Trophoblast cell (in vitro differentiated cells and primary cell): ENCODE results near the gene FCGR2B.
"Not testable (repeated sequence)": the region's sequence is repeated elsewhere in the genome, so short reads cannot be mapped to it uniquely, and the experiment has no call there.

ENCODE experiments used
- DNase-seq, 2 donors: peaks; one replicate each; pipeline ENCODE4 v3.0.0-alpha.2; 2016
- H2AFZ ChIP-seq: 2 replicates; pipeline ENCODE4 v1.6.1; 2013; ENCODE audit warnings: low read length, moderate library complexity, mild to moderate bottlenecking; ENCODE audit not compliant: insufficient read depth, poor library complexity
- H2AK5ac ChIP-seq: 2 replicates; pipeline ENCODE4 v1.6.1; 2013; ENCODE audit warnings: mild to moderate bottlenecking, low read length
- H2BK120ac ChIP-seq: 2 replicates; pipeline ENCODE4 v1.6.1; 2013; ENCODE audit warnings: low read length, mild to moderate bottlenecking, moderate library complexity; ENCODE audit not compliant: insufficient read depth, poor library complexity
- H2BK12ac ChIP-seq: 2 replicates; pipeline ENCODE4 v1.6.1; 2013; ENCODE audit warnings: mild to moderate bottlenecking, low read length, moderate library complexity
- H2BK5ac ChIP-seq: 2 replicates; pipeline ENCODE4 v1.6.1; 2013; ENCODE audit warnings: low read length, low read depth, moderate library complexity, mild to moderate bottlenecking; ENCODE audit not compliant: poor library complexity
- H3K14ac ChIP-seq: 2 replicates; pipeline ENCODE4 v1.6.1; 2013; ENCODE audit warnings: mild to moderate bottlenecking, low read length
- H3K18ac ChIP-seq: 2 replicates; pipeline ENCODE4 v1.6.1; 2013; ENCODE audit warnings: mild to moderate bottlenecking, low read length
- H3K23ac ChIP-seq: 2 replicates; pipeline ENCODE4 v1.6.1; 2013; ENCODE audit warnings: low read length
- H3K27ac ChIP-seq: 2 replicates; pipeline ENCODE4 v1.5.1; 2013; ENCODE audit warnings: low read depth, mild to moderate bottlenecking, inconsistent platforms, low read length, moderate library complexity
- H3K27me3 ChIP-seq: 2 replicates; pipeline ENCODE4 v1.6.1; 2013; ENCODE audit warnings: inconsistent platforms, mild to moderate bottlenecking, low read length, moderate library complexity; ENCODE audit not compliant: insufficient read depth
- H3K36me3 ChIP-seq, 2 experiments: 1 replicate in 1 of 2; 2 replicates in 1 of 2; pipeline ENCODE4 v1.6.1; 2013; ENCODE audit warnings: low read length in 2 of 2, mild to moderate bottlenecking in 2 of 2, moderate library complexity in 1 of 2; ENCODE audit not compliant: insufficient read depth in 2 of 2, control insufficient read depth in 1 of 2
- H3K4ac ChIP-seq: 2 replicates; pipeline ENCODE4 v1.6.1; 2013; ENCODE audit warnings: low read depth, mild to moderate bottlenecking, low read length, moderate library complexity
- H3K4me1 ChIP-seq, 2 experiments: 1 replicate in 1 of 2; 2 replicates in 1 of 2; pipeline ENCODE4 v1.6.1; 2013; ENCODE audit warnings: low read length in 2 of 2, mild to moderate bottlenecking in 2 of 2, moderate library complexity in 1 of 2; ENCODE audit not compliant: insufficient read depth in 2 of 2, control insufficient read depth in 1 of 2
- H3K4me2 ChIP-seq: 2 replicates; pipeline ENCODE4 v1.6.1; 2013; ENCODE audit warnings: inconsistent platforms, mild to moderate bottlenecking, low read length, moderate library complexity
- H3K4me3 ChIP-seq: 2 replicates; pipeline ENCODE4 v1.5.1; 2013; ENCODE audit warnings: mild to moderate bottlenecking, low read depth, low read length, inconsistent platforms
- H3K79me1 ChIP-seq: one replicate; pipeline ENCODE4 v1.6.1; 2013; ENCODE audit warnings: low read length
- H3K79me2 ChIP-seq: 2 replicates; pipeline ENCODE4 v1.6.1; 2013; ENCODE audit warnings: low read length, mild to moderate bottlenecking; ENCODE audit not compliant: control insufficient read depth, insufficient read depth, poor library complexity
- H3K9ac ChIP-seq: 2 replicates; pipeline ENCODE4 v1.6.1; 2013; ENCODE audit warnings: mild to moderate bottlenecking, low read length
- H3K9me3 ChIP-seq: 2 replicates; pipeline ENCODE4 v1.6.1; 2013; ENCODE audit warnings: low read depth, mild to moderate bottlenecking, control low read depth, inconsistent platforms, low read length; ENCODE audit not compliant: insufficient read depth
- H4K12ac ChIP-seq: 2 replicates; pipeline ENCODE4 v1.6.1; 2013; ENCODE audit warnings: low read depth, mild to moderate bottlenecking, low read length, moderate library complexity
- H4K8ac ChIP-seq: 2 replicates; pipeline ENCODE4 v1.6.1; 2013; ENCODE audit warnings: low read depth, mild to moderate bottlenecking, low read length, moderate library complexity
- H4K91ac ChIP-seq: one replicate; pipeline ENCODE4 v1.6.1; 2013; ENCODE audit warnings: low read depth, mild to moderate bottlenecking, low read length, moderate library complexity
- WGBS: extraction: QIAGEN DNeasy Blood & Tissue Kit; methylation state at CpG from one replicate; pipeline ENCODE4 v1.1.7; 2013; ENCODE audit warnings: missing lambda C conversion rate; ENCODE audit not compliant: insufficient read length, insufficient coverage; ENCODE audit errors: extremely low coverage; 5-methylcytosine and 5-hydroxymethylcytosine counted together

Gene FCGR2B

DNA sequence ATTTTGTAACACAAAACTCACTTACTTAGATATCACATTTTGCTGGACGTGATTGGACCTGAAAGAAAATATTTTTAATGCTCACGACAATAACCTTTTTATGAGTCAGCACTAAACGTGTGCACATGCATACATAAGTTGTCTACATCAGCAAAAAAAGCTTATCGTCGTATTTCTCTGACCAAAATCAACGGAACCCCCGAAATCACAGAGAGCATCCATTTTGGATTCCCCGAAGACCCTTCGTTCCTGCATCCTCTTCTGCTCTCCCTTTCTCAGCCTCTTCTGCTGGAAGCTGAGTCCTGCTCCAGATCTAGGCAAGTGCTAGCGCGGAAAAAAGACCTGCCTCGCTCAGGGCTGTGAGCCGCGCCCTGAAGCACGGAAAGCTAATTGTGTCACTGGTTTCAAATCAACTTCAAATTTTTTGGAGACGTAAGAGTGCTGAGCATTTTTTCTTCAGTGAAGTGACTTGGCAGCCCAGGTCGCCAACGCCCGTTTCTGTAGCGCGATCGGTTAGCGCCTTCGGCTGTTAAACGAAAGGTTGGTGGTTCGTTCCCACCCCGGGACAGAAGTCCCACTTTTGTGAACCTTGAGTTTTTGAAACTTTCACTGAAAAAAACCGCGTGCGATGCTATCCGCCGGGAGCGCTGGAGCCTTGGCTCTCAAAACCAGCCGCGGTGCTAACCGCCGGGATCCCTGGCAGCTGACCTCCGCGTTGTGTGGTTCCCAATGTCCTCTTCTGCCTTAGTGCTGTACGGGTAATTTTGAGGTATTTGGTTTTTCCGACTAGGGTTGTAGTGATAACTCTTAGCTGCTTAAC is 41.6 kb upstream of the FCGR2B start:
- not testable (repeated sequence) for H3K4ac ChIP-seq, H3K27ac ChIP-seq, H3K27me3 ChIP-seq, H3K79me2 ChIP-seq, H4K91ac ChIP-seq, H3K23ac ChIP-seq, H2AK5ac ChIP-seq, H3K4me1 ChIP-seq, H3K9ac ChIP-seq, H3K4me3 ChIP-seq, H3K36me3 ChIP-seq, H3K18ac ChIP-seq, H3K9me3 ChIP-seq, H2BK12ac ChIP-seq, H3K14ac ChIP-seq, H2BK120ac ChIP-seq, H4K12ac ChIP-seq, H3K79me1 ChIP-seq, H4K8ac ChIP-seq, H2BK5ac ChIP-seq
- Histone ChIP-seq H2AFZ (peak overlapping the region; percentile 39), H3K4me2 (peak overlapping the region; percentile 46)
- no CpG with 5 or more reads among the region's 41 CpGs for WGBS
- peak; percentile 21 to 42 for DNase-seq

- H3K14ac ChIP-seq, H3K79me1 ChIP-seq, H3K23ac ChIP-seq, H3K4me3 ChIP-seq, H2BK5ac ChIP-seq, H3K4me1 ChIP-seq, H3K9me3 ChIP-seq, H3K4ac ChIP-seq, H3K36me3 ChIP-seq, DNase-seq, H4K12ac ChIP-seq, H3K4me2 ChIP-seq, H3K79me2 ChIP-seq, H4K91ac ChIP-seq, H3K27ac ChIP-seq, H2BK120ac ChIP-seq, H2BK12ac ChIP-seq, H3K9ac ChIP-seq, H4K8ac ChIP-seq, H2AK5ac ChIP-seq, H2AFZ ChIP-seq, H3K27me3 ChIP-seq, H3K18ac ChIP-seq: not testable (repeated sequence)
- WGBS, result no CpG with 5 or more reads among the region's 8 CpGs
These were observed 40.9 kb upstream of the FCGR2B start for GRCh38 chr1:161622054-161622453.

GRCh38 chr1:161623401-161624051 is 39.4 kb upstream of the FCGR2B start:
- not testable (repeated sequence) for H3K4me3 ChIP-seq, H3K4me2 ChIP-seq, H3K9ac ChIP-seq, H3K4ac ChIP-seq, H3K79me1 ChIP-seq, H2AK5ac ChIP-seq, H3K14ac ChIP-seq, H2BK120ac ChIP-seq, H3K9me3 ChIP-seq, H3K23ac ChIP-seq, H3K4me1 ChIP-seq, H3K79me2 ChIP-seq, H2AFZ ChIP-seq, H2BK5ac ChIP-seq, H2BK12ac ChIP-seq, H4K8ac ChIP-seq, H3K18ac ChIP-seq, H4K12ac ChIP-seq, H4K91ac ChIP-seq, H3K27ac ChIP-seq, H3K36me3 ChIP-seq, H3K27me3 ChIP-seq, DNase-seq
- whole genome bisulfite sequencing, result no CpG with 5 or more reads among the region's 6 CpGs

DNA sequence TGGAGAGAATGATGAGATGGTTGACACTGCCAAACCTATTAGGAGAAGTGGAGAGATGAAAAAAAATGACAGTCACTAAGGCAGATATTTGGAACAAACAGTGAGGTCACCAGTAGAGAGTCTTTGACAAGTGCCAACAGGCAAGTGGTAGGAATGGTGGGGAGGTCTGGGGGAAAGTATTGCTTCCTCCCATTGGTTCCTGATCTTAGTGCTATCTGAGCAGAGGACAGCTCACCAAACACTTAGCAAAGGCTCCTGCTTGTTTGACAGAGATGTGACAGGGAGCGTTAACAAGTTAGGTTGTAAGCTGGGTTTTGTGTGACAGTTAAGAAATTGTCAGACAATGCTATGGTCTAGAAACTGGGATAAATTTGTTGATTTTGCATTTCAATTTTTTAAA is 38.3 kb upstream of the FCGR2B start:
- H3K9ac ChIP-seq, H2AFZ ChIP-seq, H4K12ac ChIP-seq, H3K36me3 ChIP-seq, H3K4me2 ChIP-seq, H3K79me1 ChIP-seq, H4K91ac ChIP-seq, H3K4me3 ChIP-seq, H3K27ac ChIP-seq, H4K8ac ChIP-seq, H2BK120ac ChIP-seq, H3K18ac ChIP-seq, H3K27me3 ChIP-seq, H3K4ac ChIP-seq, H2BK5ac ChIP-seq, H2BK12ac ChIP-seq, H2AK5ac ChIP-seq, H3K23ac ChIP-seq, H3K14ac ChIP-seq, H3K9me3 ChIP-seq, H3K79me2 ChIP-seq, DNase-seq, H3K4me1 ChIP-seq: not testable (repeated sequence)
- no CpG with 5 or more reads among the region's 1 CpG for WGBS
